GM23338 (cell line): ENCODE results near the gene GBE1. TPM values are rescaled to one million over a fixed set of nuclear protein-coding genes. Genes with fewer than 3 reads are reported as not detected.

Experiments
- ATAC-seq: fragments of 200-7000 bp; cut with Tn5 transposase; 3 replicates; pipeline ENCODE4 v1.9.1; 2020
- DNase-seq: peaks from one replicate; pipeline ENCODE4 v3.0.0-alpha.2; 2015; ENCODE audit warnings: low spot score
- H2AFZ ChIP-seq: fragments of 200-600 bp; sonication (generic); 2 replicates; pipeline ENCODE4 v1.8.0; 2016; ENCODE audit warnings: antibody characterized with exemption, mild to moderate bottlenecking, moderate library complexity
- H3F3A ChIP-seq: fragments of 200-600 bp; sonication (generic); replicated peaks from 2 replicates; pipeline ENCODE4 v1.8.0; 2017; ENCODE audit warnings: antibody characterized with exemption, mixed run types, low read depth
- H3K27ac ChIP-seq: fragments of 200-600 bp; sonication (generic); 2 replicates; pipeline ENCODE4 v1.6.1; 2016; ENCODE audit warnings: low read depth
- H3K27me3 ChIP-seq: fragments of 200-600 bp; sonication (generic); 2 replicates; pipeline ENCODE4 v1.8.0; 2016; ENCODE audit warnings: mild to moderate bottlenecking, mixed run types, moderate library complexity; ENCODE audit not compliant: insufficient read depth
- H3K36me3 ChIP-seq: fragments of 200-600 bp; sonication (generic); 2 replicates; pipeline ENCODE4 v1.8.0; 2016; ENCODE audit warnings: mild to moderate bottlenecking; ENCODE audit not compliant: insufficient read depth
- H3K4me1 ChIP-seq: fragments of 200-600 bp; sonication (generic); 2 replicates; pipeline ENCODE4 v1.8.0; 2016; ENCODE audit warnings: mild to moderate bottlenecking, moderate library complexity; ENCODE audit not compliant: insufficient read depth
- H3K4me2 ChIP-seq: fragments of 200-600 bp; sonication (generic); 2 replicates; pipeline ENCODE4 v1.7.1; 2017; ENCODE audit warnings: mixed run types
- H3K4me3 ChIP-seq: fragments of 200-600 bp; sonication (generic); 2 replicates; pipeline ENCODE4 v1.6.1; 2016; ENCODE audit warnings: mixed run types
- H3K79me2 ChIP-seq: fragments of 200-600 bp; sonication (generic); replicated peaks from 2 replicates; pipeline ENCODE4 v1.8.0; 2017; ENCODE audit warnings: mild to moderate bottlenecking; ENCODE audit not compliant: insufficient read depth
- H3K9me2 ChIP-seq: fragments of 200-600 bp; sonication (generic); 2 replicates; pipeline ENCODE4 v1.8.0; 2017; ENCODE audit not compliant: insufficient read depth
- H4K20me1 ChIP-seq: fragments of 200-600 bp; sonication (generic); replicated peaks from 2 replicates; pipeline ENCODE4 v1.8.0; 2017; ENCODE audit warnings: mild to moderate bottlenecking; ENCODE audit not compliant: insufficient read depth
- H3K27ac Mint-ChIP-seq: 2 replicates; pipeline ENCODE4 v1.8.0; 2020; ENCODE audit warnings: inconsistent platforms, mild to moderate bottlenecking, moderate library complexity, mixed read lengths
- H3K27me3 Mint-ChIP-seq: 3 replicates; pipeline ENCODE4 v1.8.0; 2022; ENCODE audit warnings: low read depth, mild to moderate bottlenecking, moderate library complexity, mixed read lengths, inconsistent platforms; ENCODE audit not compliant: insufficient read depth, poor library complexity
- H3K36me3 Mint-ChIP-seq: 3 replicates; pipeline ENCODE4 v1.8.0; 2021; ENCODE audit warnings: low read depth, mild to moderate bottlenecking, inconsistent platforms, moderate library complexity, mixed read lengths
- H3K4me1 Mint-ChIP-seq: 3 replicates; pipeline ENCODE4 v1.8.0; 2020; ENCODE audit warnings: mild to moderate bottlenecking, inconsistent platforms, mixed read lengths
- H3K4me3 Mint-ChIP-seq: 3 replicates; pipeline ENCODE4 v1.8.0; 2021; ENCODE audit warnings: moderate library complexity, mild to moderate bottlenecking, inconsistent platforms, mixed read lengths
- H3K9me3 Mint-ChIP-seq: 3 replicates; pipeline ENCODE4 v1.8.0; 2020; ENCODE audit warnings: moderate library complexity, mild to moderate bottlenecking, inconsistent platforms, mixed read lengths
- EZH2 ChIP-seq: fragments of 200-600 bp; sonication (generic); IDR thresholded peaks from one replicate; pipeline ENCODE4 v1.8.0; 2017; ENCODE audit warnings: antibody characterized with exemption, mild to moderate bottlenecking, low read depth; ENCODE audit not compliant: unreplicated experiment
- NANOG ChIP-seq: IDR thresholded peaks from 2 replicates; pipeline ENCODE4 v1.6.1; 2016; ENCODE audit warnings: antibody characterized with exemption, borderline replicate concordance
- ZNF114 ChIP-seq: fragments of 250-450 bp; sonication (Bioruptor Pico); IDR thresholded peaks from 2 replicates; pipeline ENCODE4 v1.5.0; 2020; ENCODE audit warnings: mild to moderate bottlenecking, moderate library complexity
- ZNF331 ChIP-seq: fragments of 250-450 bp; sonication (Bioruptor Pico); IDR thresholded peaks from 2 replicates; pipeline ENCODE4 v1.5.0; 2020; ENCODE audit warnings: low read depth, mild to moderate bottlenecking, moderate library complexity
- polyA plus RNA-seq: library from polyadenylated mRNA; unstranded; fragments of >200 nt; fragmentation: Nextera tagmentation; extraction: Ambion mirVana; gene quantifications from 2 replicates; pipeline ENCODE4 v1.2.1, GENCODE V29; 2016
- total RNA-seq: library from RNA; depleted of rRNA; stranded (reverse); fragments of >200 nt; shearing (Covaris generic); gene quantifications from 2 replicates; pipeline ENCODE4 v1.2.3, GENCODE V29; 2014
- TF ChIP-seq, protein P1 (sequence below): fragments of 250-450 bp; sonication (Bioruptor Pico); IDR thresholded peaks from 2 replicates; pipeline ENCODE4 v1.5.0; 2020; ENCODE audit warnings: mild to moderate bottlenecking, moderate library complexity
- TF ChIP-seq, protein P2 (sequence below): IDR thresholded peaks from one replicate; pipeline ENCODE4 v1.6.1; 2018; ENCODE audit warnings: antibody characterized with exemption; ENCODE audit not compliant: unreplicated experiment
- TF ChIP-seq, protein P3 (sequence below), 2 experiments: fragments of 200-600 bp in 1 of 2; sonication (generic) in 1 of 2; conservative IDR thresholded peaks; 2 replicates each; pipeline versions ENCODE4 v1.5.1 to v1.6.1; 2016 to 2017; ENCODE audit warnings: antibody characterized with exemption in 2 of 2, low read depth in 2 of 2, mild to moderate bottlenecking in 2 of 2, moderate library complexity in 1 of 2

GBE1 gene
- total and polyA plus RNA-seq, 2 experiments from 2014 or later: 6.4 to 12.2 TPM

DNA sequence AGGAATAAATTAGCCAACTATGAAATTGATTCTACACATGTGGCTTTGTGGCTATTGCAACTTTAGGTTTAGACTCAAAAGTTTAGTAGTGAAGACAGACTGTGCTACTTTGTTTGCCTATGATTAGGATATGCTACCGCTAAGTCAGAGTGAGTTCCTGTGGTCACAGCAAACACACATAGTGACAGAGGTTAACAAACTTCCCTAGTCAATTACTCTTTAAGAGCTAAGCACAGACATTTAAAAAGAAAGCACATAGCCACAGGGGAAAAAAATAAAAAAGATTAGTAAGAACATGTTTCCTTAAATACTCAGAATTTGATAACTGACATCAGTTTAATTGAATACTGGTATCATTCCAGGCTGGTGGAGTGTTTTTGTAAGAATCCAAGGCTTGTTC lies 207.1 kb downstream of the GBE1 start:
- Mint-ChIP-seq H3K36me3 (peaks cover 6% of the 10 kb centered on the region; the same call in 1 of the 3 replicates), H3K9me3 (peaks cover 9% of the 10 kb centered on the region; the same call in 2 of the 3 replicates), H3K4me1 (peaks cover 16% of the 10 kb centered on the region), H3K4me3 (no peak overlapping the region), H3K27ac (no peak overlapping the region), H3K27me3 (no peaks in the 10 kb centered on the region)
- Histone ChIP-seq H2AFZ (no peak overlapping the region), H3K27me3 (no peaks in the 10 kb centered on the region), H4K20me1 (no peaks in the 10 kb centered on the region), H3K79me2 (no peaks in the 10 kb centered on the region), H3K9me2 (no peaks in the 10 kb centered on the region; the same call in 1 of the 2 replicates), H3K27ac (no peak overlapping the region), H3K36me3 (0 out of 2 replicates have a peak, but pooled peaks cover 6% of the 10 kb centered on the region), H3K4me3 (no peak overlapping the region), H3F3A (no peaks in the 10 kb centered on the region), H3K4me1 (peaks cover 5% of the 10 kb centered on the region; the same call in 1 of the 2 replicates), H3K4me2 (no peak overlapping the region; the same call in 1 of the 2 replicates)
- ATAC-seq: peak; percentile 33; the same call in 2 of the 3 replicates
- TF ChIP-seq, protein P1, sequence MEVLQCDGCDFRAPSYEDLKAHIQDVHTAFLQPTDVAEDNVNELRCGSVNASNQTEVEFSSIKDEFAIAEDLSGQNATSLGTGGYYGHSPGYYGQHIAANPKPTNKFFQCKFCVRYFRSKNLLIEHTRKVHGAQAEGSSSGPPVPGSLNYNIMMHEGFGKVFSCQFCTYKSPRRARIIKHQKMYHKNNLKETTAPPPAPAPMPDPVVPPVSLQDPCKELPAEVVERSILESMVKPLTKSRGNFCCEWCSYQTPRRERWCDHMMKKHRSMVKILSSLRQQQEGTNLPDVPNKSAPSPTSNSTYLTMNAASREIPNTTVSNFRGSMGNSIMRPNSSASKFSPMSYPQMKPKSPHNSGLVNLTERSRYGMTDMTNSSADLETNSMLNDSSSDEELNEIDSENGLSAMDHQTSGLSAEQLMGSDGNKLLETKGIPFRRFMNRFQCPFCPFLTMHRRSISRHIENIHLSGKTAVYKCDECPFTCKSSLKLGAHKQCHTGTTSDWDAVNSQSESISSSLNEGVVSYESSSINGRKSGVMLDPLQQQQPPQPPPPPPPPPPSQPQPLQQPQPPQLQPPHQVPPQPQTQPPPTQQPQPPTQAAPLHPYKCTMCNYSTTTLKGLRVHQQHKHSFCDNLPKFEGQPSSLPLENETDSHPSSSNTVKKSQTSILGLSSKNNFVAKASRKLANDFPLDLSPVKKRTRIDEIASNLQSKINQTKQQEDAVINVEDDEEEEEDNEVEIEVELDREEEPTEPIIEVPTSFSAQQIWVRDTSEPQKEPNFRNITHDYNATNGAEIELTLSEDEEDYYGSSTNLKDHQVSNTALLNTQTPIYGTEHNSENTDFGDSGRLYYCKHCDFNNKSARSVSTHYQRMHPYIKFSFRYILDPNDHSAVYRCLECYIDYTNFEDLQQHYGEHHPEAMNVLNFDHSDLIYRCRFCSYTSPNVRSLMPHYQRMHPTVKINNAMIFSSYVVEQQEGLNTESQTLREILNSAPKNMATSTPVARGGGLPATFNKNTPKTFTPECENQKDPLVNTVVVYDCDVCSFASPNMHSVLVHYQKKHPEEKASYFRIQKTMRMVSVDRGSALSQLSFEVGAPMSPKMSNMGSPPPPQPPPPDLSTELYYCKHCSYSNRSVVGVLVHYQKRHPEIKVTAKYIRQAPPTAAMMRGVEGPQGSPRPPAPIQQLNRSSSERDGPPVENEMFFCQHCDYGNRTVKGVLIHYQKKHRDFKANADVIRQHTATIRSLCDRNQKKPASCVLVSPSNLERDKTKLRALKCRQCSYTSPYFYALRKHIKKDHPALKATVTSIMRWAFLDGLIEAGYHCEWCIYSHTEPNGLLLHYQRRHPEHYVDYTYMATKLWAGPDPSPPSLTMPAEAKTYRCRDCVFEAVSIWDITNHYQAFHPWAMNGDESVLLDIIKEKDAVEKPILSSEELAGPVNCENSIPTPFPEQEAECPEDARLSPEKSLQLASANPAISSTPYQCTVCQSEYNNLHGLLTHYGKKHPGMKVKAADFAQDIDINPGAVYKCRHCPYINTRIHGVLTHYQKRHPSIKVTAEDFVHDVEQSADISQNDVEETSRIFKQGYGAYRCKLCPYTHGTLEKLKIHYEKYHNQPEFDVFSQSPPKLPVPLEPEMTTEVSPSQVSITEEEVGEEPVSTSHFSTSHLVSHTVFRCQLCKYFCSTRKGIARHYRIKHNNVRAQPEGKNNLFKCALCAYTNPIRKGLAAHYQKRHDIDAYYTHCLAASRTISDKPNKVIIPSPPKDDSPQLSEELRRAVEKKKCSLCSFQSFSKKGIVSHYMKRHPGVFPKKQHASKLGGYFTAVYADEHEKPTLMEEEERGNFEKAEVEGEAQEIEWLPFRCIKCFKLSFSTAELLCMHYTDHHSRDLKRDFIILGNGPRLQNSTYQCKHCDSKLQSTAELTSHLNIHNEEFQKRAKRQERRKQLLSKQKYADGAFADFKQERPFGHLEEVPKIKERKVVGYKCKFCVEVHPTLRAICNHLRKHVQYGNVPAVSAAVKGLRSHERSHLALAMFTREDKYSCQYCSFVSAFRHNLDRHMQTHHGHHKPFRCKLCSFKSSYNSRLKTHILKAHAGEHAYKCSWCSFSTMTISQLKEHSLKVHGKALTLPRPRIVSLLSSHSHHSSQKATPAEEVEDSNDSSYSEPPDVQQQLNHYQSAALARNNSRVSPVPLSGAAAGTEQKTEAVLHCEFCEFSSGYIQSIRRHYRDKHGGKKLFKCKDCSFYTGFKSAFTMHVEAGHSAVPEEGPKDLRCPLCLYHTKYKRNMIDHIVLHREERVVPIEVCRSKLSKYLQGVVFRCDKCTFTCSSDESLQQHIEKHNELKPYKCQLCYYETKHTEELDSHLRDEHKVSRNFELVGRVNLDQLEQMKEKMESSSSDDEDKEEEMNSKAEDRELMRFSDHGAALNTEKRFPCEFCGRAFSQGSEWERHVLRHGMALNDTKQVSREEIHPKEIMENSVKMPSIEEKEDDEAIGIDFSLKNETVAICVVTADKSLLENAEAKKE (CRISPR knock-in tag): no peak
- TF ChIP-seq ZNF114 (CRISPR knock-in tag): no peak
- TF ChIP-seq ZNF331 (CRISPR knock-in tag): no peak
- TF ChIP-seq, protein P2, sequence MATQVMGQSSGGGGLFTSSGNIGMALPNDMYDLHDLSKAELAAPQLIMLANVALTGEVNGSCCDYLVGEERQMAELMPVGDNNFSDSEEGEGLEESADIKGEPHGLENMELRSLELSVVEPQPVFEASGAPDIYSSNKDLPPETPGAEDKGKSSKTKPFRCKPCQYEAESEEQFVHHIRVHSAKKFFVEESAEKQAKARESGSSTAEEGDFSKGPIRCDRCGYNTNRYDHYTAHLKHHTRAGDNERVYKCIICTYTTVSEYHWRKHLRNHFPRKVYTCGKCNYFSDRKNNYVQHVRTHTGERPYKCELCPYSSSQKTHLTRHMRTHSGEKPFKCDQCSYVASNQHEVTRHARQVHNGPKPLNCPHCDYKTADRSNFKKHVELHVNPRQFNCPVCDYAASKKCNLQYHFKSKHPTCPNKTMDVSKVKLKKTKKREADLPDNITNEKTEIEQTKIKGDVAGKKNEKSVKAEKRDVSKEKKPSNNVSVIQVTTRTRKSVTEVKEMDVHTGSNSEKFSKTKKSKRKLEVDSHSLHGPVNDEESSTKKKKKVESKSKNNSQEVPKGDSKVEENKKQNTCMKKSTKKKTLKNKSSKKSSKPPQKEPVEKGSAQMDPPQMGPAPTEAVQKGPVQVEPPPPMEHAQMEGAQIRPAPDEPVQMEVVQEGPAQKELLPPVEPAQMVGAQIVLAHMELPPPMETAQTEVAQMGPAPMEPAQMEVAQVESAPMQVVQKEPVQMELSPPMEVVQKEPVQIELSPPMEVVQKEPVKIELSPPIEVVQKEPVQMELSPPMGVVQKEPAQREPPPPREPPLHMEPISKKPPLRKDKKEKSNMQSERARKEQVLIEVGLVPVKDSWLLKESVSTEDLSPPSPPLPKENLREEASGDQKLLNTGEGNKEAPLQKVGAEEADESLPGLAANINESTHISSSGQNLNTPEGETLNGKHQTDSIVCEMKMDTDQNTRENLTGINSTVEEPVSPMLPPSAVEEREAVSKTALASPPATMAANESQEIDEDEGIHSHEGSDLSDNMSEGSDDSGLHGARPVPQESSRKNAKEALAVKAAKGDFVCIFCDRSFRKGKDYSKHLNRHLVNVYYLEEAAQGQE: no peak
- TF ChIP-seq EZH2: no peak
- TF ChIP-seq NANOG: no peak
- TF ChIP-seq, protein P3, sequence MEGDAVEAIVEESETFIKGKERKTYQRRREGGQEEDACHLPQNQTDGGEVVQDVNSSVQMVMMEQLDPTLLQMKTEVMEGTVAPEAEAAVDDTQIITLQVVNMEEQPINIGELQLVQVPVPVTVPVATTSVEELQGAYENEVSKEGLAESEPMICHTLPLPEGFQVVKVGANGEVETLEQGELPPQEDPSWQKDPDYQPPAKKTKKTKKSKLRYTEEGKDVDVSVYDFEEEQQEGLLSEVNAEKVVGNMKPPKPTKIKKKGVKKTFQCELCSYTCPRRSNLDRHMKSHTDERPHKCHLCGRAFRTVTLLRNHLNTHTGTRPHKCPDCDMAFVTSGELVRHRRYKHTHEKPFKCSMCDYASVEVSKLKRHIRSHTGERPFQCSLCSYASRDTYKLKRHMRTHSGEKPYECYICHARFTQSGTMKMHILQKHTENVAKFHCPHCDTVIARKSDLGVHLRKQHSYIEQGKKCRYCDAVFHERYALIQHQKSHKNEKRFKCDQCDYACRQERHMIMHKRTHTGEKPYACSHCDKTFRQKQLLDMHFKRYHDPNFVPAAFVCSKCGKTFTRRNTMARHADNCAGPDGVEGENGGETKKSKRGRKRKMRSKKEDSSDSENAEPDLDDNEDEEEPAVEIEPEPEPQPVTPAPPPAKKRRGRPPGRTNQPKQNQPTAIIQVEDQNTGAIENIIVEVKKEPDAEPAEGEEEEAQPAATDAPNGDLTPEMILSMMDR (conservative IDR thresholded peaks at IDR 0.05; ENCODE audit: low read depth in 2 of 2): no peak
- DNase-seq: no peak
